Heart left ventricle (tissue), 16 donors: ENCODE results near the gene KCTD5. TPM values are rescaled to one million over a fixed set of nuclear protein-coding genes. Genes with fewer than 3 reads are reported as not detected.

ENCODE experiments used
- ATAC-seq, 4 donors: fragments of 200-7000 bp; cut with Tn5 transposase; one replicate each; pipeline ENCODE4 v1.9.1; 2020 to 2022; ENCODE audit warnings: moderate library complexity in 4 of 4, mild to moderate bottlenecking in 3 of 4, moderate number of reproducible peaks in 1 of 4
- DNase-seq, 5 donors: peaks; one replicate each; pipeline ENCODE4 v3.0.0-alpha.2; 2020
- H3K27ac ChIP-seq, 12 donors: fragments of 200-600 bp; sonication (generic) in 4 of 12; one replicate each; pipeline versions ENCODE4 v1.5.0 to v1.8.0; 2016 to 2022; ENCODE audit warnings: mild to moderate bottlenecking in 2 of 12
- H3K27me3 ChIP-seq, 9 donors: fragments of 200-600 bp; sonication (generic) in 2 of 9; one replicate each; pipeline versions ENCODE4 v1.5.1 to v1.8.0; 2016 to 2022; ENCODE audit warnings: mild to moderate bottlenecking in 3 of 9
- H3K36me3 ChIP-seq, 9 donors: fragments of 200-600 bp; sonication (generic) in 2 of 9; one replicate each; pipeline versions ENCODE4 v1.5.0 to v1.8.0; 2018 to 2022; ENCODE audit warnings: mild to moderate bottlenecking in 2 of 9
- H3K4me1 ChIP-seq, 12 donors: fragments of 200-600 bp; sonication (generic) in 4 of 12; one replicate each; pipeline versions ENCODE4 v1.5.0 to v1.8.0; 2016 to 2022; ENCODE audit warnings: mild to moderate bottlenecking in 3 of 12
- H3K4me3 ChIP-seq, 12 donors: fragments of 200-600 bp; sonication (generic) in 4 of 12; one replicate each; pipeline versions ENCODE4 v1.5.0 to v1.8.0; 2017 to 2022; ENCODE audit warnings: mild to moderate bottlenecking in 9 of 12, moderate library complexity in 4 of 12
- H3K9me3 ChIP-seq, 12 donors: fragments of 200-600 bp; sonication (generic) in 4 of 12; one replicate each; pipeline versions ENCODE4 v1.5.0 to v1.8.0; 2016 to 2022; ENCODE audit warnings: mild to moderate bottlenecking in 1 of 12
- POLR2A ChIP-seq, 2 donors: fragments of 450-650 bp; IDR thresholded peaks; one replicate each; pipeline ENCODE4 v1.6.1; 2017; ENCODE audit warnings: antibody characterized with exemption in 2 of 2, mild to moderate bottlenecking in 2 of 2, moderate library complexity in 2 of 2
- WGBS, 4 donors: extraction: QIAGEN DNeasy Blood & Tissue Kit in 2 of 4; methylation state at CpG; one replicate each; pipeline versions ENCODE4 v1.1.5 to v1.1.7; 2013 to 2018; 5-methylcytosine and 5-hydroxymethylcytosine counted together
- intact Hi-C, 10 donors: fragments of 100-400 bp; cut with DNase I; formaldehyde crosslinking; loops; one replicate each; pipeline versions ENCODE4 v1.11.1 to v1.14.2; 2022
- polyA plus RNA-seq, 2 donors: library from polyadenylated mRNA; stranded (reverse); fragments of 200-250 nt; gene quantifications; one replicate each; pipeline ENCODE4 v1.2.3, GENCODE V29; 2013
- total RNA-seq, 9 donors: library from RNA; depleted of rRNA in 2 of 9; stranded (reverse); fragments of >200 nt in 2 of 9; fragmentation: NEBNext Ultra II Directional in 3 of 9; extraction: Animal tissue kit (Norgen Biotek cat#: 25700) in 3 of 9; gene quantifications; one replicate each; pipeline versions ENCODE4 v1.1.0 to v1.2.4, GENCODE V29; 2016 to 2023
- TF ChIP-seq, protein P1 (sequence below), 12 donors: fragments of 200-600 bp; sonication (generic) in 4 of 12; IDR thresholded peaks; one replicate each; pipeline versions ENCODE4 v1.5.0 to v1.8.0; 2018 to 2022; ENCODE audit warnings: antibody characterized with exemption in 12 of 12, mild to moderate bottlenecking in 5 of 12
- donor health status: ischemic (EF 13 %, LVEDD 7.1; RV severe dilation, severe dysfunction).
- donor health status: healthy with polysubstance abuse.
- donor health status: DM: no; HTN: yes; CAD: no.
- donor health status: DM: no; HTN: no; CAD: no.
- donor health status: ischemic (EF 25% LVEDD 6.9; RV normal size, moderate dysfunction).
- donor health status: ischemic (EF 25% LVEDD 5.7; RV mildly dilated, moderate dysfunction).
- donor health status: healthy.
- donor health status: DM: yes; HTN: yes; CAD: no.
- donor health status: ischemic (EF 35%, LVEDD 5.7; RV mildly dilated, moderate dysfunction).
- donor health status: nonischemic (EF 11% LVEDD 7.7; RV severe dilation, severe dysfunction).
- donor health status: DM: yes; HTN: yes; CAD: no.
- donor health status: PGD.
- donor health status: ischemic (EF 29% LVEDD 5.4; RV normal size, mild dysfunction).
- donor health status: nonischemic (EF 23%, LVEDD 6.1; RV moderate dilation, normal function).

The KCTD5 gene
- total and polyA plus RNA-seq, 11 donors, result 6.2 to 24.3 (median 11.1) TPM

DNA sequence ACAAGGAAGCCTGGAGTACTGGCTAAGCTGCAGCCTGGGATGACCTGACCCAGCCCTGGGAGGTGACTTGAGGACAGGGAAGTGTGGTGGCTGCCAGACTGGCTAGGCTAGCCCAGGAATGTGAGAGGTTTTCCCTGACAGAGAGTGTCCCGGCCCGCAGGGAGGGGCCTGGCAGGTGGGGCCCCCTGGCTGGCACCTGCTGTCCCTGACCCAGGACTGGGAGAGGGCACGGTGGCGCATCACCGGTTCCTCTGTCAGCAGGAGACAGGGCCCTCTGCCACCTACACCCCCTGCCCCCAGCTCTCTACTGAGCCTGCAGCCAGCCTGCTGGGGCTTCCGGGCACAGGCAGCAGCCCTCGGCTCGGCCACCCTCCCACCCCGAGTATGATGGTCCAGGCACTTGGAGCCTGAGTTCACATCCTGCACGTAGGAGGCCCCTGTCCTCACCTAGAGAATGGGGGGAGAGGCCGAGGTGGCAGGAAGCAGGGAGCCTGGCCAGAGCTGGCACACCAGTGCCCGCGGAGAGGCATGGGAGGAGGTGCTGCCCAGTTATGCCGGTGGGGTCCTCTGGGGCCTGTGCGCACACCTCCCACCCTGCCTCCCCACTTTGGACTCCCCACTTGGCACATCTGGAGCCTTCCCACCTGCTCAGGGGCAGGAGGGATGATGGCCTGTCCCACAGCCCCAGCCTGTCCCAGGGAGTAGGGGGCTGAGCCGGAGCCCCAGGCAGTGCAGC lies 37.2 kb downstream of the KCTD5 start:
- TF ChIP-seq POLR2A (IDR thresholded peaks at IDR 0.05), result no peak
- TF ChIP-seq, protein P1, sequence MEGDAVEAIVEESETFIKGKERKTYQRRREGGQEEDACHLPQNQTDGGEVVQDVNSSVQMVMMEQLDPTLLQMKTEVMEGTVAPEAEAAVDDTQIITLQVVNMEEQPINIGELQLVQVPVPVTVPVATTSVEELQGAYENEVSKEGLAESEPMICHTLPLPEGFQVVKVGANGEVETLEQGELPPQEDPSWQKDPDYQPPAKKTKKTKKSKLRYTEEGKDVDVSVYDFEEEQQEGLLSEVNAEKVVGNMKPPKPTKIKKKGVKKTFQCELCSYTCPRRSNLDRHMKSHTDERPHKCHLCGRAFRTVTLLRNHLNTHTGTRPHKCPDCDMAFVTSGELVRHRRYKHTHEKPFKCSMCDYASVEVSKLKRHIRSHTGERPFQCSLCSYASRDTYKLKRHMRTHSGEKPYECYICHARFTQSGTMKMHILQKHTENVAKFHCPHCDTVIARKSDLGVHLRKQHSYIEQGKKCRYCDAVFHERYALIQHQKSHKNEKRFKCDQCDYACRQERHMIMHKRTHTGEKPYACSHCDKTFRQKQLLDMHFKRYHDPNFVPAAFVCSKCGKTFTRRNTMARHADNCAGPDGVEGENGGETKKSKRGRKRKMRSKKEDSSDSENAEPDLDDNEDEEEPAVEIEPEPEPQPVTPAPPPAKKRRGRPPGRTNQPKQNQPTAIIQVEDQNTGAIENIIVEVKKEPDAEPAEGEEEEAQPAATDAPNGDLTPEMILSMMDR (IDR thresholded peaks at IDR 0.05), result no peak
- DNase-seq (peak in 2 of 5 donors; percentile 47 to 55), ATAC-seq (peak; percentile 7 to 68 (median 24))
- Histone ChIP-seq H3K36me3 (no peaks in the 10 kb centered on the region), H3K27me3 (peaks cover 0 to 2% (median 0%) of the 10 kb centered on the region in 9 donors), H3K9me3 (no peaks in the 10 kb centered on the region), H3K4me3 (no peak overlapping the region), H3K4me1 (peaks cover 0 to 36% (median 16%) of the 10 kb centered on the region in 12 donors), H3K27ac (no peak overlapping the region)
- intact Hi-C loops, result loop anchor here in 2 of 10 donors (2.0 to 5.0 kb wide), 3 partner anchors 37 to 57 kb away; partner anchors contain the start of genes KCTD5 (in 2 of the 2) and ELOB (in 1 of the 2)
- WGBS, 4 donors, result 42 to 53% (median 51%) methylated on average over 12 to 16 of the region's 16 CpGs

DNA sequence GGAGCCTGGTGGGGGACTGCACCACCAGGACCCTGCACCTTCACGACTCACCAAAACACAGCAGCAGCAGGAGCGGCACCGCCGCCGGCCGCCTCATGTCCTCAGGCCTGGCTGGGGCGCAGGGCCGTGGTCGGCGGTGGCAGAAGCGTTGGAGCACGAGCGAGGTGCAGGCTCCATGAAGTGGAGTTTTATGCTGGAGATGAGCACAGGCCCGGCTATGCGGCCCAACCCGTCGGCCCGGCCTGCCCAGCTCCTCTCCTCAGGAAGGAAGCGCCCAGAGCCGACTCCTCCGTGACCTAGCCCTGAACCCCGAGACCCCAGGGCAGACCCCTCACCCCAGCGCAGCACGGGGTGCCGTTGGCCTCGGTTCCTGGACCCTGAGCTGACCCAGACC lies 37.7 kb downstream of the KCTD5 start, which contains the start of gene PRSS27:
TSS of gene PRSS27 (minus strand) at position 161 of the 394 bp plus-strand sequence. CDS start at position 97, 64 bp downstream.
- ATAC-seq, result no peak
- Histone ChIP-seq H3K4me1 (peaks cover 0 to 36% (median 16%) of the 10 kb centered on the region in 12 donors), H3K27ac (peak within 1 kb of the TSS in 11 of 12 donors; percentile 22 to 85 (median 74)), H3K9me3 (no peaks in the 10 kb centered on the region), H3K27me3 (peaks cover 0 to 5% (median 0%) of the 10 kb centered on the region in 9 donors), H3K4me3 (peak within 1 kb of the TSS; percentile 48 to 90 (median 66)), H3K36me3 (no peaks in the 10 kb centered on the region)
- 87 to 89% (median 88%) methylated on average over 17 to 26 of the region's 26 CpGs for WGBS, 4 donors
- DNase-seq, result no peak
- intact Hi-C loops, result loop anchor here in 2 of 10 donors (2.0 to 5.0 kb wide), 3 partner anchors 37 to 57 kb away; partner anchors contain the start of genes KCTD5 (in 2 of the 2) and ELOB (in 1 of the 2)
- TF ChIP-seq, protein P1 (IDR thresholded peaks at IDR 0.05), result no peak
- no peak for TF ChIP-seq POLR2A (IDR thresholded peaks at IDR 0.05)

DNA sequence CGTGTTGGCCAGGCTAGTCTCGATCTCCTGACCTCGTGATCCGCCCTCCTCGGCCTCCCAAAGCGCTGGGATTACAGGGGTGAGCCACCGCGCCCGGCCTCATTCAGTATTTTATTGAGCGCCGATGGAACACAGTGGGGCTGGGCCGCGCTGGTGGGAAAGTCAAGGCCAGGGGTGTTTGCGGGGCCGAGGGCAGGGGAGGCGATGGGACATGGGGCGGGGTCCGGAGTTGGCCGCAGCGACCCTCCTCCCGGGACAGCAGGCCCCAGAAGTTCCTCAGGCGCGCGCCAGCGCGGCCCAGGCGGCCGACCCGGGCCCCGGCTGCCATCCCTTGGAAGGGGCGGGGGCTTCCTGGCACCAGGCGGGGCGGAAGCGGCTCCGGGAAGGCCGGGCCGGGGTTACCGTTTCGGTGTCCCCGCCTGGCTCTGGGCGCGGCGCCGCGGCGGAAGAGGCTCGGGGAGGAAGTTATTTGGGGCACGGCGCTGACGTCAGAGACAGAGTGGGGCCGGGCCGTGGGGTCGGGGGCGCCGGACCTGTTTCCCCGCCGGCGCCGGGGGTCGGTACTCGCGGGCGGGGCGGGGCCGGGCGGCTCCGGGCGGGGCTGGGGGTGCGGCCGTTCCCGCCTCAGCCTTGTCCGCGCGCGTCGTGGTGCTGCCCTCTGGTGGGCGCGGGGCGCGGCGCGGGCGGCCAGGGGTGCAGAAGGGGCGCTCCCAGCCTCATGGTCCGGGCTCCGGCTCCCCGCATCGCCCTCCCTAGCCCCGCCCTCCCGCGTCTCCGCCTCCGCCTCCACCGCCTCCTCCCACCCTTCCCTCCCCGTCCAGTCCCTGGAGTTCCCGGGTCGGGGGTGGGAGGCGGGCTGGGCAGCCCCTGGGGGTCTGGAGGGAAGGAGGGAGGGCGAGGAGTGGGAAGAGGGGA lies 38.7 kb downstream of the KCTD5 start:
- DNase-seq, result peak; percentile 83 to 91 (median 86)
- Histone ChIP-seq H3K9me3 (no peaks in the 10 kb centered on the region), H3K4me1 (peaks cover 0 to 27% (median 13%) of the 10 kb centered on the region in 12 donors), H3K4me3 (peak overlapping the region; percentile 48 to 90 (median 66)), H3K27ac (peak overlapping the region in 11 of 12 donors; percentile 22 to 85 (median 74)), H3K36me3 (no peaks in the 10 kb centered on the region), H3K27me3 (peaks cover 0 to 8% (median 0%) of the 10 kb centered on the region in 9 donors)
- intact Hi-C loops, result loop anchor here in 2 of 10 donors (1.0 to 5.0 kb wide), 4 partner anchors 31 to 56 kb away; partner anchors contain the start of genes KCTD5 (in 2 of the 2), ELOB (in 1 of the 2) and SRRM2 (in 1 of the 2)
- ATAC-seq, result peak; percentile 68 to 92 (median 84)
- WGBS, 4 donors, result 2 to 14% (median 3%) methylated on average over 22 to 99 of the region's 99 CpGs
- TF ChIP-seq POLR2A (IDR thresholded peaks at IDR 0.05), result no peak
- TF ChIP-seq, protein P1 (IDR thresholded peaks at IDR 0.05), result peak; percentile 34 to 92 (median 80)
